DMS 273 (cell line): Measurements from ENCODE around the gene CLNK.
"Not testable (repeated sequence)": the region's sequence is repeated elsewhere in the genome, so short reads cannot be mapped to it uniquely, and the experiment has no call there.

ENCODE experiments used
- DNase-seq: peaks from one replicate; lab custom pipeline; 2025; ENCODE audit not compliant: unreplicated experiment; lab: John Stamatoyannopoulos, UW

Gene CLNK

GRCh38 chr4:10581022-10581421 lies 103.5 kb downstream of the CLNK start:
- DNase-seq = no peak

GRCh38 chr4:10579648-10580047 lies 104.9 kb downstream of the CLNK start:
- DNase-seq = no peak

GRCh38 chr4:10577508-10578426 lies 106.8 kb downstream of the CLNK start:
- DNase-seq = peak; percentile 8

GRCh38 chr4:10577018-10577417 lies 107.5 kb downstream of the CLNK start:
- peak; percentile 6 for DNase-seq

GRCh38 chr4:10576236-10576635 lies 108.3 kb downstream of the CLNK start:
- DNase-seq = no peak

- no peak for DNase-seq
Observed at GRCh38 chr4:10575414-10575813, 109.2 kb downstream of the CLNK start.

GRCh38 chr4:10574553-10574952 lies 110.0 kb downstream of the CLNK start:
- DNase-seq = not testable (repeated sequence)

- DNase-seq = peak; percentile 13
Observed at GRCh38 chr4:10571909-10572308, 112.7 kb downstream of the CLNK start.

- no peak for DNase-seq
Observed at GRCh38 chr4:10569491-10569890, 115.1 kb downstream of the CLNK start.

GRCh38 chr4:10567766-10568165 lies 116.8 kb downstream of the CLNK start:
- no peak for DNase-seq

GRCh38 chr4:10565166-10565780 lies 119.3 kb downstream of the CLNK start:
- no peak for DNase-seq

- DNase-seq = peak; percentile 76
Observed at GRCh38 chr4:10554694-10555093, 129.9 kb downstream of the CLNK start.

GRCh38 chr4:10554121-10554520 lies 130.4 kb downstream of the CLNK start:
- DNase-seq = no peak

- DNase-seq = no peak
Observed at GRCh38 chr4:10552591-10553280, 131.8 kb downstream of the CLNK start.

- DNase-seq = no peak
Observed at GRCh38 chr4:10535912-10536311, 148.7 kb downstream of the CLNK start.

- DNase-seq = no peak
Observed at GRCh38 chr4:10534820-10535219, 149.7 kb downstream of the CLNK start.

- no peak for DNase-seq
Observed at GRCh38 chr4:10532155-10532554, 152.4 kb downstream of the CLNK start.

GRCh38 chr4:10530137-10530786 lies 154.3 kb downstream of the CLNK start:
- no peak for DNase-seq

- no peak for DNase-seq
Observed at GRCh38 chr4:10529291-10530136, 155.1 kb downstream of the CLNK start.

- DNase-seq = no peak
Observed at GRCh38 chr4:10527438-10527837, 157.1 kb downstream of the CLNK start.
